ENCODE results near the gene ARID1B. TPM values are rescaled to one million over a fixed set of nuclear protein-coding genes. Genes with fewer than 3 reads are reported as not detected.
A peak's percentile ranks its signal among the peaks of the same experiment; 100 is the strongest.

Gene ARID1B
- total and polyA plus RNA-seq, 7 donors = 8.1 to 61.1 (median 53.1) TPM

- Histone ChIP-seq H3K9me3 (no peaks in the 10 kb centered on the region), H3K27ac (no peak overlapping the region), H3K4me3 (no peak overlapping the region), H3K36me3 (ENCODE audit: insufficient read depth in 1 of 2, low read depth in 1 of 2) (no peaks in the 10 kb centered on the region), H3K4me1 (peaks cover 64% of the 10 kb centered on the region), H3K27me3 (ENCODE audit: insufficient read depth in 3 of 3, low read length in 2 of 3) (no peaks in the 10 kb centered on the region)
- no peak for ATAC-seq
- TF ChIP-seq, protein P1, sequence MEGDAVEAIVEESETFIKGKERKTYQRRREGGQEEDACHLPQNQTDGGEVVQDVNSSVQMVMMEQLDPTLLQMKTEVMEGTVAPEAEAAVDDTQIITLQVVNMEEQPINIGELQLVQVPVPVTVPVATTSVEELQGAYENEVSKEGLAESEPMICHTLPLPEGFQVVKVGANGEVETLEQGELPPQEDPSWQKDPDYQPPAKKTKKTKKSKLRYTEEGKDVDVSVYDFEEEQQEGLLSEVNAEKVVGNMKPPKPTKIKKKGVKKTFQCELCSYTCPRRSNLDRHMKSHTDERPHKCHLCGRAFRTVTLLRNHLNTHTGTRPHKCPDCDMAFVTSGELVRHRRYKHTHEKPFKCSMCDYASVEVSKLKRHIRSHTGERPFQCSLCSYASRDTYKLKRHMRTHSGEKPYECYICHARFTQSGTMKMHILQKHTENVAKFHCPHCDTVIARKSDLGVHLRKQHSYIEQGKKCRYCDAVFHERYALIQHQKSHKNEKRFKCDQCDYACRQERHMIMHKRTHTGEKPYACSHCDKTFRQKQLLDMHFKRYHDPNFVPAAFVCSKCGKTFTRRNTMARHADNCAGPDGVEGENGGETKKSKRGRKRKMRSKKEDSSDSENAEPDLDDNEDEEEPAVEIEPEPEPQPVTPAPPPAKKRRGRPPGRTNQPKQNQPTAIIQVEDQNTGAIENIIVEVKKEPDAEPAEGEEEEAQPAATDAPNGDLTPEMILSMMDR (IDR thresholded peaks at IDR 0.05) = no peak
- no peak for DNase-seq
- intact Hi-C loops (cut with DNase I) = loop anchor here in 1 of 2 donors (2.0 kb wide), 1 partner anchor 54 kb away; no protein-coding TSS in a partner anchor
These were observed 183.3 kb downstream of the ARID1B start for GRCh38 chr6:156960525-156960924.

GRCh38 chr6:156961282-156961892 is 184.2 kb downstream of the ARID1B start:
- no peaks in the 10 kb centered on the region for H3K36me3 ChIP-seq (ENCODE audit: insufficient read depth in 1 of 2, low read depth in 1 of 2)
- no peak overlapping the region for H3K4me3 ChIP-seq
- ATAC-seq (no peak), DNase-seq (no peak)
- 91 to 95% (median 93%) methylated on average over 17 of the region's 17 CpGs for WGBS, 3 donors
- no peak overlapping the region for H3K27ac ChIP-seq
- no peaks in the 10 kb centered on the region for H3K9me3 ChIP-seq
- intact Hi-C loops (cut with DNase I) = loop anchor here in 1 of 2 donors (2.0 kb wide), 1 partner anchor 53 kb away; no protein-coding TSS in a partner anchor
- H3K27me3 ChIP-seq (ENCODE audit: insufficient read depth in 3 of 3, low read length in 2 of 3) = no peaks in the 10 kb centered on the region
- H3K4me1 ChIP-seq = peaks cover 63% of the 10 kb centered on the region
- TF ChIP-seq, protein P1 (IDR thresholded peaks at IDR 0.05) = no peak

DNA sequence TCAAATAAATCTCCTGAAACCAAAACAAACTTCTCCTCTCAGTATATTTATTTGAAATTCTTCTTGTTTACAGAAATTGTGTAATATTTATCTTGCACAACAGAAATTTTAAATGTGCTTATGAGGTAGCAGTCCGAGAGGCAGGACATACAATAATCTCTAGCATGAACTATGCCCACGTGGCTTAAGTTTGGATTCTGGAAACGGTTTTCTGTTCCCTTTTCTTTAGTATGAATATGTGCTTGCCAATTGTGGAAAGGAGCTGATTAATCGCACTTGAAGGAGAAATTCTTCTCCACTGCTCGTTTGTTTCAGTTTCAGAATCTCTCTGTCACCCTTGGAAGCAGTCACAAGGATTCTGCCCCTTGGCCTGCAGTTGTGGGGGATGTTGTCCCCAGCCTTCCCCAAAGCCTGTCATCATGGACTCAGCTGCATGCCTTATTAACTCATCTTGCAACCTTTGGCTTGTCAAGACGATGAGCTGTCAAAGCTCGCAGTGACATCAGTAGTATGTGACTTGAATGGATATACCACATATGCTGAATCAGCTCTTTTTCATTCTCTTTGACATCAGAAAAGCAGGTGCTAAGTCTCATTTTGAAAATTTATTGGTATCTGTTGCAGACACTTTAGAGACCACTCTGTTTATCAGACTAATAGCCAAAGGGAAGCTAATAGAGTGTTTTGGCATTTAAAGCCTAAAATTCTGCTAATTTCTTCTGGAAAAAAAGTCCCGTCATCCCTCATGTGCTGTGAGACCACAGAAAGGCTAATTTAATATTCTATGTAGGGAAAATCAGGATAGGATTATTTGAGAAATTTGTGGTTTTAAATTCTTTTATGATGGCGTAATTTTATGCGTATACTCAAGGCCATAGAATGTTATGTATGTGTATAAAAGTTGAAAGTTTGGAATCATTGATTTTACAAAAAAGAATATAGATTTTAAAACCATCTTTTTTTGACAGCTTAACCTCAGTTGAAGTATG is 186.8 kb downstream of the ARID1B start:
- Histone ChIP-seq H3K36me3 (ENCODE audit: insufficient read depth in 1 of 2, low read depth in 1 of 2) (no peaks in the 10 kb centered on the region), H3K27ac (peak overlapping the region; percentile 81), H3K27me3 (ENCODE audit: insufficient read depth in 3 of 3, low read length in 2 of 3) (no peaks in the 10 kb centered on the region), H3K4me3 (peak overlapping the region; percentile 54), H3K4me1 (peaks cover 52% of the 10 kb centered on the region), H3K9me3 (no peaks in the 10 kb centered on the region)
- 33 to 40% (median 37%) methylated on average over 10 of the region's 10 CpGs for WGBS, 3 donors
- intact Hi-C loops (cut with DNase I) = no loop called here
- TF ChIP-seq, protein P1 (IDR thresholded peaks at IDR 0.05) = no peak
- DNase-seq = peak; percentile 39 to 73
- ATAC-seq = peak; percentile 95 to 99 (median 98)

DNA sequence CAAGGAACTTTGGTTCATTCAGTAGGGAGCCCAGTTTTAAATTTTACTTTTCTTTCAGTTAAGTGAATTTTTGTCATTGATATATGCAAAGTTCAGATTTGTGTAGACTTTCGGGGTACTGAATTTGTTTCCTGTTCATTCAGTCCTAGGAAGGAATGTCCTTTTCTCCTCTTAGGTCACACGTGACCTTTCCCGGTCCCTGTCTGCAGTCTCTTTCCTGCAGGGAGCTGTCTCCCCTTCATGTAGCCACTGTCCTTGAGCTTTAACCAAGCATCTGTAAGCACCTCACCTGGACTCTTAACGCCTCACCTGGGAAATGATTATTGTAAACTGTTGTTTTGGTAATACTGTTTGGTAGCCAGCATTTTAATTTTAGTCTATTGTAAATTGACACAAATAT is 190.7 kb downstream of the ARID1B start:
- ATAC-seq = no peak
- 52 to 76% (median 57%) methylated on average over 4 of the region's 4 CpGs for WGBS, 3 donors

More for the DNA sequence above, 190.7 kb downstream of the ARID1B start:
- Histone ChIP-seq H3K4me3 (no peak overlapping the region), H3K4me1 (peaks cover 85% of the 10 kb centered on the region), H3K9me3 (no peaks in the 10 kb centered on the region), H3K27ac (peak overlapping the region; percentile 43), H3K27me3 (ENCODE audit: insufficient read depth in 3 of 3, low read length in 2 of 3) (no peaks in the 10 kb centered on the region), H3K36me3 (ENCODE audit: insufficient read depth in 1 of 2, low read depth in 1 of 2) (no peaks in the 10 kb centered on the region)
- TF ChIP-seq, protein P1 (IDR thresholded peaks at IDR 0.05) = no peak
- intact Hi-C loops (cut with DNase I) = loop anchor here in 1 of 2 donors (5.0 kb wide), 1 partner anchor 44 kb away; no protein-coding TSS in a partner anchor
- no peak for DNase-seq
